HUES48 (cell line): ENCODE measurements around the gene DUSP1.

Experiments
- H3K27ac ChIP-seq: one replicate; pipeline ENCODE4 v1.7.0; 2013; ENCODE audit warnings: low read depth, low read length, inconsistent platforms
- H3K27me3 ChIP-seq: 2 replicates; pipeline ENCODE4 v1.6.1; 2013; ENCODE audit warnings: mild to moderate bottlenecking, low read length; ENCODE audit not compliant: control insufficient read depth, insufficient read depth
- H3K36me3 ChIP-seq: 2 replicates; pipeline ENCODE4 v1.6.1; 2013; ENCODE audit warnings: low read length; ENCODE audit not compliant: control insufficient read depth, insufficient read depth
- H3K4me1 ChIP-seq: 2 replicates; pipeline ENCODE4 v1.6.1; 2013; ENCODE audit warnings: mild to moderate bottlenecking, low read length; ENCODE audit not compliant: control insufficient read depth, insufficient read depth
- H3K4me3 ChIP-seq: 2 replicates; pipeline ENCODE4 v1.5.1; 2013; ENCODE audit warnings: mild to moderate bottlenecking, low read depth, low read length
- H3K9ac ChIP-seq: 2 replicates; pipeline ENCODE4 v1.6.1; 2013; ENCODE audit warnings: mild to moderate bottlenecking, low read depth, low read length, moderate library complexity
- H3K9me3 ChIP-seq: 2 replicates; pipeline ENCODE4 v1.6.1; 2013; ENCODE audit warnings: low read length; ENCODE audit not compliant: control insufficient read depth, insufficient read depth

The DUSP1 gene

DNA sequence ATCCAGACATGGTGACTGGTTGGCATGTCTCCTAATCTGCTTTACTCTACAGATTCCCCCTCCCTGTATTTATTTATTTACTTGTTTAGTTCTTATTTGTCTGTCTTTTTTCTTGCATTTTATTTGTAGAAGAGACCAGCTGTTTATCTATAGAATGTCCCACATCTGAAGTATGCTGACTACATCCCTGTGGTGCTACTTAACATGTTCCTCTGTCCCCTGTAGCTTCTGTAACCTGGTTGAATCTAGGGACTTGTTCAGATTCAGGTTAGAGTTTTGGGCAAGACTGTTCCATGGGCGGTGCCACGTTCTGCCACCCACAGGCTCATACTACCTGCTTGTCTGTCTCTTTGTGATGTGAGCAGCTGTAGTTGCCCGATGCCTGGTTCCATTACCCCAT lies 23.5 kb downstream of the DUSP1 start:
- H3K4me3 ChIP-seq: no peak overlapping the region

DNA sequence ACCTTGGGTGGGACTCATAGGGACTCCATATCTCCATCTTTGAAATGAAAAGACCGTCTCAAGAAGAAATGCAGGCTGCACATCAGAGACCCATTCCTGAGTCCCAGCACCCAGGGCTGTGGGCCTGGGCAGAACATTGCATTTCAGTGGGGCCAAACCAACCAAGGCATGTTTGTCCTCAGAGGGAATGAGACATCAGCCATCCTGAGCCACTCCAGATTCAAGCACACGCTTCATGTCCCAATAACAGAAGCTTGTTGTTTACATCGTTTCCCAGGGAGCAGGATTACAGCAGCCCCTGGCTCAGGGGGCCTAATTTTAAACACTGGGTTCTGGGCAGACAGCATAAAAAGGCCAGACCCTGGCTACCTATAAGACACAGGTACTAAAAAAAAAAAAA lies 24.3 kb downstream of the DUSP1 start:
- Histone ChIP-seq H3K27ac (no peak overlapping the region), H3K4me1 (peaks cover 3% of the 10 kb centered on the region), H3K27me3 (0 out of 2 replicates have a peak, but pooled peaks cover 3% of the 10 kb centered on the region)

More for the DNA sequence above, 23.5 kb downstream of the DUSP1 start:
- Histone ChIP-seq H3K36me3 (no peaks in the 10 kb centered on the region), H3K4me1 (peaks cover 3% of the 10 kb centered on the region), H3K27ac (no peak overlapping the region), H3K27me3 (0 out of 2 replicates have a peak, but pooled peaks cover 3% of the 10 kb centered on the region), H3K9me3 (no peaks in the 10 kb centered on the region), H3K9ac (no peak overlapping the region)

DNA sequence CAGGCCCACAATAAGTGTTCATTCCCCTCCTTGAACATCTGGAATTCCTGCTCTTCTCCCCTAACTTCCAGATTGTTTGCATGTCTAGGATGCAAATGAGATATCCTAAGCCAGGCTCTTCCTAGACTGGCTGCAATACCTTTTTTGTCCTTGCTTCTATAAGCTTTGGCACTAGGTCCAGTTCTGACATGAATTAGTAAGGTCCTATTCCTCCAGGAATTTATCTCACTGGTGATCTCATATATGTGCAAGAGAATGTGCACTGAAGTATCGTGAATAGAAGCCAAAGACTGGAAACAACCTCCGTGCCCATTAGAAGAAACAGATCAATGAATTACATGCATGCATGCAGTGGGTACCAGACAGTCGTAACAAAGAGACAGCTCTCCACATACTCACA lies 25.2 kb downstream of the DUSP1 start:
- Histone ChIP-seq H3K36me3 (no peaks in the 10 kb centered on the region), H3K4me1 (peaks cover 3% of the 10 kb centered on the region), H3K27me3 (0 out of 2 replicates have a peak, but pooled peaks cover 3% of the 10 kb centered on the region), H3K9ac (no peak overlapping the region), H3K27ac (no peak overlapping the region), H3K9me3 (no peaks in the 10 kb centered on the region), H3K4me3 (no peak overlapping the region)

More for the DNA sequence above, 24.3 kb downstream of the DUSP1 start:
- Histone ChIP-seq H3K9ac (no peak overlapping the region), H3K36me3 (no peaks in the 10 kb centered on the region), H3K4me3 (no peak overlapping the region), H3K9me3 (no peaks in the 10 kb centered on the region)

DNA sequence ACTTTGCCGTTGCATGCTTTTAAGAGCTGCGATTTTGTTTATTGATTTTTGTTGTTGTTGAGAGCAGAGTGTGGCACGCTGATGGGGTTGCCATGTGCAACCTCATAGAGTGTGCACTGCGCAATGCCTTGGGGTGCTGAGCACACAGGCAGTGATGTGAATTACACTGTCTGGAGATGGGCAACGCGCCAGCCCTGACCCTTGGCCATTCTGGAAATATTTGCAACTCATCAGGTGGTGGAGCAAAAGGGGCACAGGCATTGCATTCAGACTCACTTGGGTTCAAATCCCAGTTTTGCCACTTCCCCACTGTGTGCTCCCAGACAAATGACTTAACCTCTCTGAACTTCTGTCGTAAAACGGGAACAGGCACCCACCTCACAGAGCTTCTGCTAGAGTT lies 25.6 kb downstream of the DUSP1 start:
- Histone ChIP-seq H3K36me3 (no peaks in the 10 kb centered on the region), H3K4me3 (no peak overlapping the region), H3K9ac (no peak overlapping the region), H3K4me1 (peaks cover 3% of the 10 kb centered on the region), H3K9me3 (no peaks in the 10 kb centered on the region), H3K27ac (no peak overlapping the region), H3K27me3 (0 out of 2 replicates have a peak, but pooled peaks cover 3% of the 10 kb centered on the region)

DNA sequence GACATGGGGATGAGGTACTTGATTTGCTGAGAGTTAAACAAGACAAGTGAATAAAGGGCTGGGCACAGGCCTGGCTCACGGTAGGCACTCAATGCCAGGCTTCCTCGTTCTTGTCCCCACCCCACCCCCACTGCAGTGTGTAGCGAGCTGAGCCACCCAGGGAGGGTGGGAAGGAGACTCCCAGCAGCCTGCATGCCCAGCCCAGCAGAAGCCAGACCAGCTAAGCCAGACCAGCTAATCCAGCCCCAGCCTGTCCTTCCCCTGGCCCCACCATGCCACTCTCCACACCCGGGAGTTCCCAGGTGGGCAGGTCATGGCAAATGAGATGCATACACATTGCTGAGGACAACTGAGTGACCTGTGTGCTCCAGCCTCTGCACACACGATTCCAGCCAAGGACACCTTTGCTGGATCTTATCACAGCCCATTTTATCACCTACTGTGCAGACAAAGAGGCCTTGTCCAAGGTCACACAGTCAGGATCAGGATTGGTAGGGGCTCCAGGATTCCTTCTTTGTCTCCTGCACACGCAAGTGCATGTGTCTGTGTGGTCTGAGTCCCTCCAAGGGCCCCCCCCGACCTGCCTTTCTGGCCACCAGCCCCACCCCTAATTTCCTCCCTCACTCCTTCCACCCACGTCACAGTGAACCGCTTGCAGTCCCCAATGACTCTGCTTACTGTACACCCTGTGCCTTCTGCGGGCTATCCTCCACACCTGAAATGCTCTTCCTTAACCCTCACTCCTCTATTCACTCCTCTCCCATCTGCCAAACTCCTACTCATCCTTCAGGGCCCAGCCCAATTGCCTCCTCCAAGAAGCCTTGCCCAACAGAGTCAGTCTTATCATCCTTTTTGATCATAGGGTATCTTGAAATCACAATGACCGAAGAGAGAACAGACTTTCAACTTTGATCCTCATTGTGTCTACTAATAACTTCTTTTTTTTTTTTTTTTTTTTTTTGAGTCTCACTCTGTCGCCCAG lies 26.6 kb downstream of the DUSP1 start:
- Histone ChIP-seq H3K27me3 (0 out of 2 replicates have a peak, but pooled peaks cover 3% of the 10 kb centered on the region), H3K9me3 (no peaks in the 10 kb centered on the region), H3K9ac (no peak overlapping the region), H3K4me3 (no peak overlapping the region), H3K4me1 (peaks cover 3% of the 10 kb centered on the region), H3K27ac (no peak overlapping the region), H3K36me3 (no peaks in the 10 kb centered on the region)

DNA sequence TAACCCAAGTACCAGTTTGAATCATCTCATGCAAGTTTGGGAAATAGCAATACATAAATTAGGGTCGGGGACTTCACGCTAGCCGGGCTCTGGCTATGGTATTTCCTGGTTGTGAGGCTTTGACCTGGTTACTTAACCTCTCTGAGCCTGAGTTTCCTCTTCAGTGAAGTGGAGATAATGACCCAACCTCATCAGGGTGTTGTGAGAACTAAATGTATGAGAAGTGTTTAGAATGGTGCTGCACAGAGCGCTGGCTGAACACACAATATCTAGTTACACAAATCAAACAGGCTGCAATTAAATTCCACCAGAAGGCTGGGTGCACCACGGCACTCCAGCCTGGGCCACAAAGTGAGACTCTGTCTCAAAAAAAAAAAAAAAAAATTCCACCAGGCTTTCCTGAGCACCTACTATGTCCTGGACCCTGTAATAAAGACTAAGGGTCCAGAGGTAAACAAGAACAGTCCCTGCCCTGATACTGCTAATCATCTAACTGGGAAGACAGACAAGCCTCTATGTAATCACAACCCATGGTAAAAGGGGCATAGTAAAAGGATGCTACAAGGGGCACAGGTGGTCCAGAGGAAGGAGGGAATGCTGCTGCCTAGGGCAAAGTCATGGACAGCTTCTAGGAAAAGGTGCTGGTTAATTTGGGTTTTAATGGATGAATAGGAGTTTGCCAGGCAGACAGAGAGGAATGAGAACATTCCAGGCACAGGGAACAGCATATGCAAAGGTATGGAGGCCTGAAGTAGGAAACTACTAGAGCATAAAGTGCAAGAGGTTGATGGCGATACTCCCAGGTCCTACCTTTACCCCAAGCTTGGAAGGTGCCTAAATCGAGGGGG lies 27.7 kb downstream of the DUSP1 start:
- Histone ChIP-seq H3K27me3 (no peaks in the 10 kb centered on the region), H3K4me3 (no peak overlapping the region), H3K36me3 (no peaks in the 10 kb centered on the region), H3K27ac (no peak overlapping the region), H3K9ac (no peak overlapping the region), H3K9me3 (no peaks in the 10 kb centered on the region), H3K4me1 (peaks cover 3% of the 10 kb centered on the region)

DNA sequence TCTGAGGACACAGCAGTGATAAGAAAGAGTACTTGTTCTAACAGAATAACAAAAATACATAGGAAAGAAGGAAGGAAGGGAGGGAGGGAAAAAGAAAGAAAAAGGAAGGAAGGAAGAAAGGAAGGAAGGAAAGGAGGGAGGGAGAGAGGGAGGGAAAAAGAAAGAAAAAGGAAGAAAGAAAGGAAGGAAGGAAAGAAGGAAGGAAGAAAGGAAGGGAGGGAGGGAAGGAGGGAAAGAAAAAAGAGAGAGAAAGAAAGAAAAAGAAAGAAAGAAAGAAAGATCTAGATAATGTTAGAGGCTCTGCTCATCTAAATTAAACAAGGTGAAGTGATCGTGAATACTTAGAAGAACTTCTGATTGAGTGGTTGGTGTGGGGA lies 29.8 kb downstream of the DUSP1 start:
- no peak overlapping the region for H3K4me3 ChIP-seq
- no peak overlapping the region for H3K9ac ChIP-seq
- H3K27me3 ChIP-seq: no peaks in the 10 kb centered on the region
- no peak overlapping the region for H3K27ac ChIP-seq
- H3K36me3 ChIP-seq: no peaks in the 10 kb centered on the region
- no peaks in the 10 kb centered on the region for H3K9me3 ChIP-seq
- H3K4me1 ChIP-seq: no peaks in the 10 kb centered on the region

DNA sequence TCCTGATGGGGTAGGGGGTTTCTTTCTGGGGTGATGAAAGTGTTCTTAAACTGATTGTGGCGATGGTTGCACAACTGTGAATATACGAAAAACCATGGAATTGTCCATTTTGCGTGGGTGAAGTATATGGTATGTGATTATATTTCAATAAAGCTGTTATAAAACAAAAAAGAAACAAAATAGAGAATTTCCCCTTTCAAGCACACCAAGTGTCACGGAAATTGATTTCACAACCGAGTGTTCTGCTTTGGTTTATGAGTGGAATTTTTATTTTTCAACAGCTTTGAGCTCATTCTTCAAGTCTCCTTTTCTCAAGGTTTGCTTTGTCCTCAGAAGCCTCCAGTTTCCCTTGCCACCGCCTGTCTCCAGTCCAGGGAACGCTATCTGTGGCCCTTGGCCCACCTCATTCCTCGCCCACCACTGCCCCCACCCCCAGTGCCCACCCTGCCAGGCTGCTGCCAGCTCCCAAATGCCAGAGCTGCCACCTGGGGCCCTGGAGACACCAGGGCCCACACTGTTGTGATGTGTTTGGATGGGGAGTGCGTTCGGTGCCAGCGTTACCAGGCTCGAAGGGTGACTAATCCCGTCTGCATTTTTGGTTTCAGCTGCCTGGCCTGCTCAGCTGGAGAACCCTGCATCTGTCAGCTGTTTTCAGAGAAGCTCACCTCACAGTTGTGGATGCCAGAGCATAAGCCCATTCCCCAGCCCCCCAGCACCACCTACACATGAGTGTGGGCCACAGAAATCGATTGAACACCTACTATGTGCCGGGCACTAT lies 30.4 kb downstream of the DUSP1 start:
- H3K4me1 ChIP-seq: no peaks in the 10 kb centered on the region
- no peak overlapping the region for H3K4me3 ChIP-seq
- no peaks in the 10 kb centered on the region for H3K27me3 ChIP-seq
- no peaks in the 10 kb centered on the region for H3K9me3 ChIP-seq
- no peaks in the 10 kb centered on the region for H3K36me3 ChIP-seq
- no peak overlapping the region for H3K27ac ChIP-seq
- no peak overlapping the region for H3K9ac ChIP-seq

DNA sequence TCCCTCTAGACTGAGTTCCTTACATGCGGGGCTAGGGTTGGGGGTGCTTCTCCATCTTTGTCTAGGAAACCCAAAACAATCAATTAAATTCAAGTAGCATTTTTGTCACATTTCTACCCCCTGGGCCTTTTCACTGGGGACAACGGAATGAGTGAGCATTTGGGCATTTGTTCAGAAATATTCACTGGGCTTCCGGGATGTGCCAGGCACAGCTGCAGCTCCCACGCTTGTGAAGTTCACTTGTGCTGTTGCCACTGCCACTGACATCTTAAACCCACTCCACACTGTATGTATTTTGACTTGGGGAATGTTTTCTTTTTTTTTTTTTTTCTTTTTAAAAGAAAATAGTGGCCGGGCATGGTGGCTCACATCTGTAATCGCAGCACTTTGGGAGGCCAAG lies 31.6 kb downstream of the DUSP1 start:
- Histone ChIP-seq H3K27ac (no peak overlapping the region), H3K9me3 (no peaks in the 10 kb centered on the region), H3K4me1 (no peaks in the 10 kb centered on the region), H3K9ac (no peak overlapping the region), H3K4me3 (no peak overlapping the region), H3K27me3 (no peaks in the 10 kb centered on the region), H3K36me3 (no peaks in the 10 kb centered on the region)

DNA sequence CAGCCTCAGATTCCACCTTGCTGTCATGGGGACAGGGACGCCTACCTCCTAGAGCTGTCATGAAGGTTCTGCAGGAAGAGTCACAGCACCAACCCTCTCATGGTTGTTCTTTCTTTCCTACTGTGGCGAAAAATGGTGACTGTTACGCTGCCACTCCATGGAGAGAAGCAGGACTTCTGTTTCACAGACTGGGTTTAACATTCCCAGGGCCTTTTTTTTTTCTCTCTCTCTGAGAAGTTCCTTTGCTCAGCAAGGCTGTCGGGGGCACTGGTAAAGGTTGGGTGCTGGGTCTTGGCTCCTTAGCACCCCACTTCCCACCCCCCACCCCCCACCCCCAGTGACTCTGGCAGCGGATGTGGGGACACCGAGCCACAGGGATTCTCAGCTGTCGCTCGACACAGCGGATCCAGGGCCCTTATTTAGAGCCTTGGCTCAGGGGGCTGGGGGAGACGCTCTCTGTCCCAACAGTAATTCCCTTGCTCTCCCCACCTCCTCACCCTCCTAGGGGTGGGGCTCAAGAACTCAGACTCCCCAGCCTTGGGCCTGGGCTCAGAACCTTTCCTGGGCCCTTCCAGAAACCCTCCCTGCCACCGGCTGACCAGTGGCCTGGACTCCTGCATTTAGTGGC lies 34.4 kb downstream of the DUSP1 start:
- no peak overlapping the region for H3K9ac ChIP-seq
- no peaks in the 10 kb centered on the region for H3K4me1 ChIP-seq
- no peak overlapping the region for H3K4me3 ChIP-seq
- no peaks in the 10 kb centered on the region for H3K27me3 ChIP-seq
- no peaks in the 10 kb centered on the region for H3K36me3 ChIP-seq
- H3K9me3 ChIP-seq: no peaks in the 10 kb centered on the region
- no peak overlapping the region for H3K27ac ChIP-seq
